ENCODE results near the gene MTOR.

The MTOR gene

GRCh38 chr1:11144570-11145256, 117.6 kb downstream of the MTOR start:
- Histone ChIP-seq H3K9me3 (ENCODE audit: control insufficient read depth in 1 of 2, low read length in 2 of 2) (no peaks in the 10 kb centered on the region), H3K4me3 (ENCODE audit: low read depth in 1 of 2, low read length in 2 of 2) (no peak overlapping the region), H3K4me1 (ENCODE audit: control insufficient read depth in 1 of 2, insufficient read depth in 2 of 2, low read length in 2 of 2) (peaks cover 0 to 6% of the 10 kb centered on the region in 2 donors), H3K27me3 (ENCODE audit: low read depth, low read length) (no peaks in the 10 kb centered on the region), H3K27ac (ENCODE audit: low read length) (no peak overlapping the region), H3K36me3 (ENCODE audit: control insufficient read depth in 1 of 2, insufficient read depth in 2 of 2, low read length in 2 of 2) (peaks cover 53 to 67% of the 10 kb centered on the region in 2 donors)

- Histone ChIP-seq H3K36me3 (ENCODE audit: control insufficient read depth in 1 of 2, insufficient read depth in 2 of 2, low read length in 2 of 2) (peaks cover 51 to 67% of the 10 kb centered on the region in 2 donors), H3K9me3 (ENCODE audit: control insufficient read depth in 1 of 2, low read length in 2 of 2) (no peaks in the 10 kb centered on the region), H3K4me3 (ENCODE audit: low read depth in 1 of 2, low read length in 2 of 2) (no peak overlapping the region), H3K4me1 (ENCODE audit: control insufficient read depth in 1 of 2, insufficient read depth in 2 of 2, low read length in 2 of 2) (peaks cover 0 to 6% of the 10 kb centered on the region in 2 donors), H3K27ac (ENCODE audit: low read length) (no peak overlapping the region), H3K27me3 (ENCODE audit: low read depth, low read length) (no peaks in the 10 kb centered on the region)
Measured at GRCh38 chr1:11143907-11144306, 118.4 kb downstream of the MTOR start.

GRCh38 chr1:11143401-11143800, 119.0 kb downstream of the MTOR start:
- Histone ChIP-seq H3K4me1 (ENCODE audit: control insufficient read depth in 1 of 2, insufficient read depth in 2 of 2, low read length in 2 of 2) (peaks cover 0 to 6% of the 10 kb centered on the region in 2 donors), H3K27ac (ENCODE audit: low read length) (no peak overlapping the region), H3K4me3 (ENCODE audit: low read depth in 1 of 2, low read length in 2 of 2) (no peak overlapping the region), H3K27me3 (ENCODE audit: low read depth, low read length) (no peaks in the 10 kb centered on the region), H3K9me3 (ENCODE audit: control insufficient read depth in 1 of 2, low read length in 2 of 2) (no peaks in the 10 kb centered on the region), H3K36me3 (ENCODE audit: control insufficient read depth in 1 of 2, insufficient read depth in 2 of 2, low read length in 2 of 2) (peaks cover 56 to 70% of the 10 kb centered on the region in 2 donors)

- Histone ChIP-seq H3K36me3 (ENCODE audit: control insufficient read depth in 1 of 2, insufficient read depth in 2 of 2, low read length in 2 of 2) (peaks cover 56 to 70% of the 10 kb centered on the region in 2 donors), H3K4me3 (ENCODE audit: low read depth in 1 of 2, low read length in 2 of 2) (no peak overlapping the region), H3K27me3 (ENCODE audit: low read depth, low read length) (no peaks in the 10 kb centered on the region), H3K4me1 (ENCODE audit: control insufficient read depth in 1 of 2, insufficient read depth in 2 of 2, low read length in 2 of 2) (peaks cover 0 to 6% of the 10 kb centered on the region in 2 donors), H3K9me3 (ENCODE audit: control insufficient read depth in 1 of 2, low read length in 2 of 2) (no peaks in the 10 kb centered on the region), H3K27ac (ENCODE audit: low read length) (no peak overlapping the region)
Measured at GRCh38 chr1:11142618-11143391, 119.5 kb downstream of the MTOR start.

GRCh38 chr1:11138952-11139351, 123.4 kb downstream of the MTOR start:
- no peak overlapping the region for H3K4me3 ChIP-seq (ENCODE audit: low read depth in 1 of 2, low read length in 2 of 2)

GRCh38 chr1:11138029-11138428, 124.3 kb downstream of the MTOR start:
- H3K4me3 ChIP-seq (ENCODE audit: low read depth in 1 of 2, low read length in 2 of 2), result no peak overlapping the region
- H3K36me3 ChIP-seq (ENCODE audit: control insufficient read depth in 1 of 2, insufficient read depth in 2 of 2, low read length in 2 of 2), result peaks cover 33 to 38% of the 10 kb centered on the region in 2 donors
- H3K27me3 ChIP-seq (ENCODE audit: low read depth, low read length), result no peaks in the 10 kb centered on the region
- H3K4me1 ChIP-seq (ENCODE audit: control insufficient read depth in 1 of 2, insufficient read depth in 2 of 2, low read length in 2 of 2), result peaks cover 4 to 5% of the 10 kb centered on the region in 2 donors
- H3K27ac ChIP-seq (ENCODE audit: low read length), result no peak overlapping the region
- no peaks in the 10 kb centered on the region for H3K9me3 ChIP-seq (ENCODE audit: control insufficient read depth in 1 of 2, low read length in 2 of 2)

More at GRCh38 chr1:11138952-11139351, 123.4 kb downstream of the MTOR start:
- no peaks in the 10 kb centered on the region for H3K9me3 ChIP-seq (ENCODE audit: control insufficient read depth in 1 of 2, low read length in 2 of 2)
- no peak overlapping the region for H3K27ac ChIP-seq (ENCODE audit: low read length)
- H3K4me1 ChIP-seq (ENCODE audit: control insufficient read depth in 1 of 2, insufficient read depth in 2 of 2, low read length in 2 of 2), result peaks cover 5% of the 10 kb centered on the region in 2 donors
- no peaks in the 10 kb centered on the region for H3K27me3 ChIP-seq (ENCODE audit: low read depth, low read length)
- peaks cover 31 to 42% of the 10 kb centered on the region in 2 donors for H3K36me3 ChIP-seq (ENCODE audit: control insufficient read depth in 1 of 2, insufficient read depth in 2 of 2, low read length in 2 of 2)

- Histone ChIP-seq H3K4me1 (ENCODE audit: control insufficient read depth in 1 of 2, insufficient read depth in 2 of 2, low read length in 2 of 2) (peaks cover 4 to 5% of the 10 kb centered on the region in 2 donors), H3K4me3 (ENCODE audit: low read depth in 1 of 2, low read length in 2 of 2) (no peak overlapping the region), H3K9me3 (ENCODE audit: control insufficient read depth in 1 of 2, low read length in 2 of 2) (no peaks in the 10 kb centered on the region), H3K27ac (ENCODE audit: low read length) (no peak overlapping the region), H3K27me3 (ENCODE audit: low read depth, low read length) (no peaks in the 10 kb centered on the region), H3K36me3 (ENCODE audit: control insufficient read depth in 1 of 2, insufficient read depth in 2 of 2, low read length in 2 of 2) (peaks cover 57 to 58% of the 10 kb centered on the region in 2 donors)
Measured at GRCh38 chr1:11134898-11135266, 127.5 kb downstream of the MTOR start.

GRCh38 chr1:11134251-11134897, 128.0 kb downstream of the MTOR start:
- no peak overlapping the region for H3K27ac ChIP-seq (ENCODE audit: low read length)
- H3K4me3 ChIP-seq (ENCODE audit: low read depth in 1 of 2, low read length in 2 of 2), result no peak overlapping the region
- H3K4me1 ChIP-seq (ENCODE audit: control insufficient read depth in 1 of 2, insufficient read depth in 2 of 2, low read length in 2 of 2), result peaks cover 4 to 5% of the 10 kb centered on the region in 2 donors
- no peaks in the 10 kb centered on the region for H3K27me3 ChIP-seq (ENCODE audit: low read depth, low read length)
- peaks cover 60 to 61% of the 10 kb centered on the region in 2 donors for H3K36me3 ChIP-seq (ENCODE audit: control insufficient read depth in 1 of 2, insufficient read depth in 2 of 2, low read length in 2 of 2)
- H3K9me3 ChIP-seq (ENCODE audit: control insufficient read depth in 1 of 2, low read length in 2 of 2), result no peaks in the 10 kb centered on the region

- H3K4me3 ChIP-seq (ENCODE audit: low read depth in 1 of 2, low read length in 2 of 2), result no peak overlapping the region
- H3K27me3 ChIP-seq (ENCODE audit: low read depth, low read length), result no peaks in the 10 kb centered on the region
- peaks cover 60 to 63% of the 10 kb centered on the region in 2 donors for H3K36me3 ChIP-seq (ENCODE audit: control insufficient read depth in 1 of 2, insufficient read depth in 2 of 2, low read length in 2 of 2)
- no peaks in the 10 kb centered on the region for H3K9me3 ChIP-seq (ENCODE audit: control insufficient read depth in 1 of 2, low read length in 2 of 2)
- H3K4me1 ChIP-seq (ENCODE audit: control insufficient read depth in 1 of 2, insufficient read depth in 2 of 2, low read length in 2 of 2), result peaks cover 4 to 5% of the 10 kb centered on the region in 2 donors
- no peak overlapping the region for H3K27ac ChIP-seq (ENCODE audit: low read length)
Measured at GRCh38 chr1:11132563-11133293, 129.6 kb downstream of the MTOR start.

GRCh38 chr1:11131816-11132215, 130.5 kb downstream of the MTOR start:
- no peaks in the 10 kb centered on the region for H3K9me3 ChIP-seq (ENCODE audit: control insufficient read depth in 1 of 2, low read length in 2 of 2)
- H3K4me3 ChIP-seq (ENCODE audit: low read depth in 1 of 2, low read length in 2 of 2), result no peak overlapping the region
- H3K4me1 ChIP-seq (ENCODE audit: control insufficient read depth in 1 of 2, insufficient read depth in 2 of 2, low read length in 2 of 2), result peaks cover 4 to 5% of the 10 kb centered on the region in 2 donors
- H3K27me3 ChIP-seq (ENCODE audit: low read depth, low read length), result no peaks in the 10 kb centered on the region
- H3K36me3 ChIP-seq (ENCODE audit: control insufficient read depth in 1 of 2, insufficient read depth in 2 of 2, low read length in 2 of 2), result peaks cover 64 to 69% of the 10 kb centered on the region in 2 donors
- H3K27ac ChIP-seq (ENCODE audit: low read length), result no peak overlapping the region

GRCh38 chr1:11130406-11130805, 131.9 kb downstream of the MTOR start:
- no peaks in the 10 kb centered on the region for H3K27me3 ChIP-seq (ENCODE audit: low read depth, low read length)
- H3K36me3 ChIP-seq (ENCODE audit: control insufficient read depth in 1 of 2, insufficient read depth in 2 of 2, low read length in 2 of 2), result peaks cover 73 to 77% of the 10 kb centered on the region in 2 donors
- no peak overlapping the region for H3K27ac ChIP-seq (ENCODE audit: low read length)
- peaks cover 4 to 5% of the 10 kb centered on the region in 2 donors for H3K4me1 ChIP-seq (ENCODE audit: control insufficient read depth in 1 of 2, insufficient read depth in 2 of 2, low read length in 2 of 2)
- no peak overlapping the region for H3K4me3 ChIP-seq (ENCODE audit: low read depth in 1 of 2, low read length in 2 of 2)
- no peaks in the 10 kb centered on the region for H3K9me3 ChIP-seq (ENCODE audit: control insufficient read depth in 1 of 2, low read length in 2 of 2)
